Heart right ventricle (tissue), 16 donors: Measurements from ENCODE around the gene CKS1B. TPM values are rescaled to one million over a fixed set of nuclear protein-coding genes. Genes with fewer than 3 reads are reported as not detected.

Source experiments
- ATAC-seq, 8 donors: fragments of 200-7000 bp; cut with Tn5 transposase; one replicate each; pipeline ENCODE4 v1.9.1; 2020; ENCODE audit warnings: mild to moderate bottlenecking in 8 of 8, moderate library complexity in 8 of 8, moderate number of reproducible peaks in 1 of 8
- DNase-seq, 2 donors: peaks; one replicate each; pipeline ENCODE4 v3.0.0-alpha.2; 2020
- H3K27ac ChIP-seq, 10 donors: fragments of 200-600 bp; sonication (generic) in 2 of 10; one replicate each; pipeline versions ENCODE4 v1.5.0 to v1.8.0; 2020 to 2022; ENCODE audit warnings: mild to moderate bottlenecking in 3 of 10
- H3K27me3 ChIP-seq, 7 donors: fragments of 200-600 bp; one replicate each; pipeline ENCODE4 v1.8.0; 2021 to 2022; ENCODE audit warnings: mild to moderate bottlenecking in 2 of 7
- H3K36me3 ChIP-seq, 9 donors: fragments of 200-600 bp; sonication (generic) in 1 of 9; one replicate each; pipeline versions ENCODE4 v1.5.0 to v1.8.0; 2020 to 2022; ENCODE audit warnings: mild to moderate bottlenecking in 2 of 9
- H3K4me1 ChIP-seq, 9 donors: fragments of 200-600 bp; sonication (generic) in 1 of 9; one replicate each; pipeline versions ENCODE4 v1.5.0 to v1.8.0; 2020 to 2022; ENCODE audit warnings: mild to moderate bottlenecking in 4 of 9
- H3K4me3 ChIP-seq, 10 donors: fragments of 200-600 bp; sonication (generic) in 2 of 10; one replicate each; pipeline versions ENCODE4 v1.5.0 to v1.8.0; 2020 to 2022; ENCODE audit warnings: mild to moderate bottlenecking in 7 of 10, moderate library complexity in 2 of 10
- H3K9me3 ChIP-seq, 11 donors: fragments of 200-600 bp in 10 of 11; sonication (generic) in 2 of 11; one replicate each; pipeline versions ENCODE4 v1.5.0 to v1.8.0; 2013 to 2022; ENCODE audit warnings: mild to moderate bottlenecking in 2 of 11, control low read depth in 1 of 11, moderate library complexity in 1 of 11
- WGBS, 2 donors: extraction: QIAGEN DNeasy Blood & Tissue Kit; methylation state at CpG; one replicate each; pipeline ENCODE4 v1.1.7; 2013; ENCODE audit warnings: inconsistent platforms in 1 of 2; 5-methylcytosine and 5-hydroxymethylcytosine counted together
- intact Hi-C, 10 donors: fragments of 100-400 bp; cut with DNase I; formaldehyde crosslinking; loops; one replicate each; pipeline versions ENCODE4 v1.11.1 to v1.14.2; 2022
- long read RNA-seq, 3 donors: library from polyadenylated mRNA; unstranded; transcript quantifications; one replicate each; pipeline ENCODE4 v2.0.0, GENCODE V29; 2020 to 2021
- polyA plus RNA-seq, 2 donors: library from polyadenylated mRNA; stranded (reverse); fragments of 200-250 nt; gene quantifications; one replicate each; pipeline ENCODE4 v1.2.3, GENCODE V29; 2013
- total RNA-seq, 10 donors: library from RNA; stranded (reverse); fragmentation: NEBNext Ultra II Directional in 3 of 10; extraction: Animal tissue kit (Norgen Biotek cat#: 25700) in 3 of 10; gene quantifications; one replicate each; pipeline versions ENCODE4 v1.2.1 to v1.2.4, GENCODE V29; 2021 to 2023
- TF ChIP-seq, protein P1 (sequence below), 9 donors: fragments of 200-600 bp; sonication (generic) in 2 of 9; IDR thresholded peaks; one replicate each; pipeline versions ENCODE4 v1.5.0 to v1.8.0; 2021 to 2022; ENCODE audit warnings: antibody characterized with exemption in 9 of 9, mild to moderate bottlenecking in 5 of 9, moderate library complexity in 1 of 9
- donor health status: Arrhythmogenic right ventricular cardiomyopathy.
- donor health status: ischemic (EF 13 %, LVEDD 7.1; RV severe dilation, severe dysfunction).
- donor health status: healthy with polysubstance abuse.
- donor health status: DM: no; HTN: yes; CAD: no.
- donor health status: DM: no; HTN: no; CAD: no.
- donor health status: ischemic (EF 25% LVEDD 6.9; RV normal size, moderate dysfunction).
- donor health status: ischemic (EF 25% LVEDD 5.7; RV mildly dilated, moderate dysfunction).
- donor health status: healthy.
- donor health status: DM: yes; HTN: yes; CAD: no.
- donor health status: Ischemic cardiomyopathy.
- donor health status: ischemic (EF 35%, LVEDD 5.7; RV mildly dilated, moderate dysfunction).
- donor health status: nonischemic (EF 11% LVEDD 7.7; RV severe dilation, severe dysfunction).
- donor health status: DM: yes; HTN: yes; CAD: no.
- donor health status: PGD.
- donor health status: ischemic (EF 29% LVEDD 5.4; RV normal size, mild dysfunction).
- donor health status: nonischemic (EF 23%, LVEDD 6.1; RV moderate dilation, normal function).

Gene CKS1B
- total RNA-seq: 10 to 100 TPM; 10.9 to 30.9 (median 17.5) TPM
- polyA plus RNA-seq: 10 to 100 TPM in 1 of 2 donors, 1 to 10 TPM in 1; 4.6 to 36.7 TPM
- long read RNA-seq, donor 1, transcript CKS1B-204 (2 exons, 1,166 nt): minor isoform, 5 of 18 reads
- long read RNA-seq, donor 1, transcript CKS1B-201 (3 exons, 759 nt): major isoform, 8 of 18 reads
- long read RNA-seq, donor 1, partial matches to known transcripts: 1 of 18 reads
- long read RNA-seq, donor 1, other reads (novel, unspliced or antisense): 3 of 18 reads
- long read RNA-seq, donor 2, transcript CKS1B-201 (3 exons, 759 nt): major isoform, 7 of 11 reads
- long read RNA-seq, donor 2, partial matches to known transcripts: 0 of 11 reads
- long read RNA-seq, donor 2, other reads (novel, unspliced or antisense): 1 of 11 reads
- long read RNA-seq, donor 3, partial matches to known transcripts: 0 of 6 reads
- long read RNA-seq, donor 3, other reads (novel, unspliced or antisense): 1 of 6 reads

- Histone ChIP-seq H3K9me3 (no peaks in the 10 kb centered on the region), H3K4me3 (peak within 1 kb of the TSS; percentile 41 to 89 (median 66)), H3K27me3 (no peaks in the 10 kb centered on the region), H3K36me3 (peaks cover 0 to 11% (median 4%) of the 10 kb centered on the region in 9 donors), H3K4me1 (peaks cover 25 to 64% (median 50%) of the 10 kb centered on the region in 9 donors), H3K27ac (peak within 1 kb of the TSS; percentile 90 to 100 (median 96))
- peak; percentile 82 to 92 (median 89) for ATAC-seq
- intact Hi-C loops: loop anchor here in 6 of 10 donors (2.0 to 10.0 kb wide), 5 partner anchors 27 to 88 kb away; partner anchors contain the start of genes ADAM15 (in 2 of the 6) and EFNA4 (in 2 of the 6)
- 0% methylated on average over 47 of the region's 47 CpGs for WGBS, 2 donors
- peak; percentile 95 to 98 for DNase-seq
- TF ChIP-seq, protein P1, sequence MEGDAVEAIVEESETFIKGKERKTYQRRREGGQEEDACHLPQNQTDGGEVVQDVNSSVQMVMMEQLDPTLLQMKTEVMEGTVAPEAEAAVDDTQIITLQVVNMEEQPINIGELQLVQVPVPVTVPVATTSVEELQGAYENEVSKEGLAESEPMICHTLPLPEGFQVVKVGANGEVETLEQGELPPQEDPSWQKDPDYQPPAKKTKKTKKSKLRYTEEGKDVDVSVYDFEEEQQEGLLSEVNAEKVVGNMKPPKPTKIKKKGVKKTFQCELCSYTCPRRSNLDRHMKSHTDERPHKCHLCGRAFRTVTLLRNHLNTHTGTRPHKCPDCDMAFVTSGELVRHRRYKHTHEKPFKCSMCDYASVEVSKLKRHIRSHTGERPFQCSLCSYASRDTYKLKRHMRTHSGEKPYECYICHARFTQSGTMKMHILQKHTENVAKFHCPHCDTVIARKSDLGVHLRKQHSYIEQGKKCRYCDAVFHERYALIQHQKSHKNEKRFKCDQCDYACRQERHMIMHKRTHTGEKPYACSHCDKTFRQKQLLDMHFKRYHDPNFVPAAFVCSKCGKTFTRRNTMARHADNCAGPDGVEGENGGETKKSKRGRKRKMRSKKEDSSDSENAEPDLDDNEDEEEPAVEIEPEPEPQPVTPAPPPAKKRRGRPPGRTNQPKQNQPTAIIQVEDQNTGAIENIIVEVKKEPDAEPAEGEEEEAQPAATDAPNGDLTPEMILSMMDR (IDR thresholded peaks at IDR 0.05): peak in 1 of 9 donors; percentile 18
These were observed at the start of gene CKS1B for GRCh38 chr1:154974102-154974807. TSS of gene CKS1B (plus strand) at chr1:154974681. CDS start at chr1:154974746, 65 bp downstream.

DNA sequence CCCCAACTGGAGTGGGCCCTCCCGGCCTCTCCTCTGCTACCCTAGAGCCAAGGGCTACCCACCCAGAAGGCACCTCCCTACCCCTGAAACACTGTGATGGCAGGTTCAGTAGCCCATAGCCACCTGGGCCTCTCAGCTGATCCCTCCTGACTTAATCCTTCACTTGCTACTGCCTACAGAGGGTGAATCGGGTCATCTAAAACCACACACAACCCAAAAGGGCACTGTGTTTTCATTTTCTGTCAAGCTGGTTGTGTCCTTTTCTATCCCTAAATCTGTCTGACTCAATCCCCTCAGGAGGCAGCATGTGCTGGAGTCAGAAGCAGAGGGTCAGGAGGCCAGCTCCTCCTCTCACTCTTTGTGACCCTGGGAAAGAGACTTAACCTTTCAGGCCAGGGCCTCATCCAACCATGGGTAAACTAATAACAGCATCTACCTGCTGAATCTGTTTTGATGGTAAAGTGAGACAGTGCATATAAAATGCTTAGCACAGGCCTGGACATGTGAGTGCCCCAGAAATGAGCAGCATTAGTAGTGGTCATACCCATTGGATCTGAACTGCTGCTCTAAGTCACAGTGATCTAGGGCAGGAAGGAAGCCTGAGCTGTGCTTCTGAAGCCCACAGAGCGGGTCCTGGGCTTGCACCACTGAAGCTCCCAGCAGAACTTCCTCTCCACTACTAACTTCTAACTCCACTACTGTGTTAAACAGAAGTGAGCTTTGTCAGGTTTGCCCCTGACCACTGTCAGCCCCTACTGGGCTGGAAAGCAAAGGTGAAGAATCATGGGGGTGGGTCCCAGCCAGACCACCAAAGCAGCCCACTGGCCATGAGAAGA, 48.9 kb upstream of the CKS1B start:
- Histone ChIP-seq H3K27ac (no peak overlapping the region), H3K4me1 (peaks cover 0 to 7% (median 0%) of the 10 kb centered on the region in 9 donors), H3K4me3 (no peak overlapping the region), H3K27me3 (no peaks in the 10 kb centered on the region), H3K36me3 (peaks cover 0 to 84% (median 32%) of the 10 kb centered on the region in 9 donors), H3K9me3 (no peaks in the 10 kb centered on the region)
- ATAC-seq (peak in 2 of 8 donors; percentile 12 to 13), DNase-seq (no peak)
- TF ChIP-seq, protein P1 (IDR thresholded peaks at IDR 0.05): no peak
- WGBS, 2 donors: 89 to 91% methylated on average over 3 of the region's 3 CpGs
- intact Hi-C loops: no loop called here

- Histone ChIP-seq H3K9me3 (no peaks in the 10 kb centered on the region), H3K36me3 (peaks cover 0 to 87% (median 38%) of the 10 kb centered on the region in 9 donors), H3K4me1 (peaks cover 0 to 7% (median 0%) of the 10 kb centered on the region in 9 donors), H3K27ac (no peak overlapping the region), H3K4me3 (no peak overlapping the region), H3K27me3 (no peaks in the 10 kb centered on the region)
- ATAC-seq (no peak), DNase-seq (no peak)
- WGBS, 2 donors: 95 to 97% methylated on average over 13 of the region's 13 CpGs
- TF ChIP-seq, protein P1 (IDR thresholded peaks at IDR 0.05): no peak
- intact Hi-C loops: no loop called here
These were observed 48.3 kb upstream of the CKS1B start for GRCh38 chr1:154926201-154926600.
